HFFc6 (cell line): Measurements from ENCODE around the gene RPS6KA4. TPM values are rescaled to one million over a fixed set of nuclear protein-coding genes. Genes with fewer than 3 reads are reported as not detected.
"Not testable (repeated sequence)": the region's sequence is repeated elsewhere in the genome, so short reads cannot be mapped to it uniquely, and the experiment has no call there.

Source experiments
- DNase-seq: peaks from one replicate; pipeline ENCODE4 v3.0.0-alpha.2; 2018
- H3K27ac Mint-ChIP-seq: 2 replicates; pipeline ENCODE4 v1.8.0; 2020; ENCODE audit warnings: mild to moderate bottlenecking, mixed read lengths
- H3K27me3 Mint-ChIP-seq: 2 replicates; pipeline ENCODE4 v1.8.0; 2021; ENCODE audit warnings: mild to moderate bottlenecking, moderate library complexity, mixed read lengths; ENCODE audit not compliant: insufficient read depth
- H3K36me3 Mint-ChIP-seq: 2 replicates; pipeline ENCODE4 v1.8.0; 2021; ENCODE audit warnings: low read depth, mixed read lengths
- H3K4me1 Mint-ChIP-seq: 2 replicates; pipeline ENCODE4 v1.8.0; 2020; ENCODE audit warnings: low read depth, mixed read lengths
- H3K4me3 Mint-ChIP-seq: 2 replicates; pipeline ENCODE4 v1.8.0; 2020; ENCODE audit warnings: mild to moderate bottlenecking, moderate library complexity, mixed read lengths
- H3K9me3 Mint-ChIP-seq: 2 replicates; pipeline ENCODE4 v1.8.0; 2020; ENCODE audit warnings: mild to moderate bottlenecking, mixed read lengths
- CTCF ChIP-seq: fragments of 200-600 bp; sonication (generic); IDR thresholded peaks from 2 replicates; pipeline ENCODE4 v1.5.0; 2021; ENCODE audit warnings: antibody characterized with exemption, mild to moderate bottlenecking
- total RNA-seq, 6 experiments: library from RNA; stranded (reverse); fragmentation: NEBNext Ultra II Directional; extraction: Animal tissue kit (Norgen Biotek cat#: 25700); gene quantifications; 2 replicates in 1 of 6; 3 replicates in 5 of 6; pipeline ENCODE4 v1.2.3, GENCODE V29; 2021

The RPS6KA4 gene
- total RNA-seq, 6 experiments from 2014 or later, result 42.9 to 63.4 (median 56.6) TPM

- Mint-ChIP-seq H3K36me3 (no peaks in the 10 kb centered on the region), H3K27me3 (peaks cover 70% of the 10 kb centered on the region), H3K9me3 (no peaks in the 10 kb centered on the region), H3K27ac (no peak overlapping the region), H3K4me3 (no peak overlapping the region), H3K4me1 (peaks cover 6% of the 10 kb centered on the region; the same call in 1 of the 2 replicates)
- no peak for DNase-seq
- no peak for TF ChIP-seq CTCF
Measured at GRCh38 chr11:64409707-64410403, 50.9 kb downstream of the RPS6KA4 start.

- H3K4me3 Mint-ChIP-seq, result no peak overlapping the region
- peaks cover 2% of the 10 kb centered on the region; the same call in 1 of the 2 replicates for H3K4me1 Mint-ChIP-seq
- no peak for DNase-seq
- H3K9me3 Mint-ChIP-seq, result no peaks in the 10 kb centered on the region
- no peaks in the 10 kb centered on the region for H3K36me3 Mint-ChIP-seq
- no peak overlapping the region for H3K27ac Mint-ChIP-seq
- no peak for TF ChIP-seq CTCF
- peaks cover 64% of the 10 kb centered on the region for H3K27me3 Mint-ChIP-seq
Measured at GRCh38 chr11:64410404-64410734, 51.4 kb downstream of the RPS6KA4 start.

- no peak for DNase-seq
- peaks cover 56% of the 10 kb centered on the region for H3K27me3 Mint-ChIP-seq
- H3K9me3 Mint-ChIP-seq, result no peaks in the 10 kb centered on the region
- H3K27ac Mint-ChIP-seq, result no peak overlapping the region
- no peaks in the 10 kb centered on the region; the same call in 1 of the 2 replicates for H3K4me1 Mint-ChIP-seq
- no peak overlapping the region for H3K4me3 Mint-ChIP-seq
- TF ChIP-seq CTCF, result no peak
- H3K36me3 Mint-ChIP-seq, result no peaks in the 10 kb centered on the region
Measured at GRCh38 chr11:64413417-64413816, 54.5 kb downstream of the RPS6KA4 start.

GRCh38 chr11:64415286-64415685 is 56.3 kb downstream of the RPS6KA4 start:
- H3K27me3 Mint-ChIP-seq, result peaks cover 47% of the 10 kb centered on the region
- H3K9me3 Mint-ChIP-seq, result 0 out of 2 replicates have a peak, but pooled peaks cover 3% of the 10 kb centered on the region
- no peak overlapping the region for H3K27ac Mint-ChIP-seq
- no peaks in the 10 kb centered on the region; the same call in 1 of the 2 replicates for H3K4me1 Mint-ChIP-seq
- no peaks in the 10 kb centered on the region for H3K36me3 Mint-ChIP-seq
- no peak for TF ChIP-seq CTCF
- DNase-seq, result no peak
- H3K4me3 Mint-ChIP-seq, result no peak overlapping the region

- Mint-ChIP-seq H3K4me3 (no peak overlapping the region), H3K36me3 (no peaks in the 10 kb centered on the region), H3K27me3 (peaks cover 39% of the 10 kb centered on the region), H3K27ac (no peak overlapping the region), H3K9me3 (peaks cover 10% of the 10 kb centered on the region; the same call in 1 of the 2 replicates), H3K4me1 (no peaks in the 10 kb centered on the region; the same call in 1 of the 2 replicates)
- TF ChIP-seq CTCF, result no peak
- DNase-seq, result no peak
Measured at GRCh38 chr11:64415996-64416728, 57.2 kb downstream of the RPS6KA4 start.

GRCh38 chr11:64418233-64418632 is 59.3 kb downstream of the RPS6KA4 start:
- H3K36me3 Mint-ChIP-seq, H3K4me1 Mint-ChIP-seq, DNase-seq, H3K4me3 Mint-ChIP-seq, H3K27ac Mint-ChIP-seq: not testable (repeated sequence)
- Mint-ChIP-seq H3K9me3 (peaks cover 27% of the 10 kb centered on the region), H3K27me3 (peaks cover 33% of the 10 kb centered on the region)
